K562 (cell line): Measurements from ENCODE around the gene TGFB1I1. TPM values are rescaled to one million over a fixed set of nuclear protein-coding genes. Genes with fewer than 3 reads are reported as not detected.

Source experiments
- ATF2 ChIP-seq: sonication (generic); formaldehyde crosslinking; IDR thresholded peaks from 2 replicates; pipeline ENCODE4 v1.8.1; 2022; ENCODE audit warnings: missing genetic modification reagents
- E2F8 ChIP-seq: fragments of 450-650 bp; IDR thresholded peaks from 2 replicates; pipeline ENCODE4 v1.7.1; 2018; ENCODE audit warnings: mild to moderate bottlenecking, low read depth; ENCODE audit not compliant: partially characterized antibody
- ETV1 ChIP-seq: fragments of 450-650 bp; conservative IDR thresholded peaks from 2 replicates; pipeline ENCODE4 v1.6.1; 2016; ENCODE audit warnings: missing genetic modification characterization, control low read depth, low read depth, missing compliant biosample characterization
- FOXJ3 ChIP-seq: sonication (generic); formaldehyde crosslinking; IDR thresholded peaks from 2 replicates; pipeline ENCODE4 v1.4.0; 2020; ENCODE audit warnings: mild to moderate bottlenecking, missing genetic modification reagents
- KAT7 ChIP-seq: sonication (generic); formaldehyde crosslinking; IDR thresholded peaks from 2 replicates; pipeline ENCODE4 v1.8.0; 2022; ENCODE audit warnings: missing genetic modification reagents, mild to moderate bottlenecking, borderline replicate concordance
- MAX ChIP-seq: sonication (generic); formaldehyde crosslinking; IDR thresholded peaks from 2 replicates; pipeline ENCODE4 v1.9.0; 2022; ENCODE audit warnings: mild to moderate bottlenecking, missing genetic modification reagents
- MBD2 ChIP-seq: sonication (generic); IDR thresholded peaks from 2 replicates; pipeline ENCODE4 v1.6.1; 2016; ENCODE audit warnings: low read depth, borderline replicate concordance
- MTA3 ChIP-seq: fragments of 450-650 bp; formaldehyde crosslinking; IDR thresholded peaks from 2 replicates; pipeline ENCODE4 v1.6.1; 2017; ENCODE audit warnings: mild to moderate bottlenecking, borderline replicate concordance
- NFIC ChIP-seq: fragments of 450-650 bp; IDR thresholded peaks from 2 replicates; pipeline ENCODE4 v1.6.1; 2017; ENCODE audit warnings: mild to moderate bottlenecking, inconsistent platforms
- NONO ChIP-seq, 2 experiments: fragments of 200-400 bp in 1 of 2; fragments of 450-650 bp in 1 of 2; formaldehyde crosslinking in 1 of 2; IDR thresholded peaks; 2 replicates each; pipeline ENCODE4 v1.6.1; 2017; ENCODE audit warnings: low read depth in 2 of 2, mild to moderate bottlenecking in 2 of 2, moderate library complexity in 2 of 2, low read length in 1 of 2
- PHF8 ChIP-seq: fragments of 200-600 bp; sonication (generic); IDR thresholded peaks from 2 replicates; pipeline ENCODE4 v1.6.1; 2012; ENCODE audit warnings: mixed run types, mild to moderate bottlenecking, inconsistent platforms, low read length, moderate library complexity, borderline replicate concordance
- POLR2B ChIP-seq: fragments of 450-650 bp; IDR thresholded peaks from 2 replicates; pipeline ENCODE4 v1.6.1; 2018; ENCODE audit warnings: low read depth; ENCODE audit not compliant: partially characterized antibody
- POLR2H ChIP-seq: IDR thresholded peaks from 2 replicates; pipeline ENCODE4 v1.6.1; 2016; ENCODE audit warnings: missing genetic modification characterization, low read depth, mild to moderate bottlenecking, control low read depth, missing compliant biosample characterization, moderate library complexity
- RBBP5 ChIP-seq: fragments of 200-600 bp; sonication (generic); IDR thresholded peaks from 2 replicates; pipeline ENCODE4 v1.6.1; 2012; ENCODE audit warnings: borderline replicate concordance, mild to moderate bottlenecking, low read length, control low read depth, inconsistent platforms; ENCODE audit not compliant: insufficient read depth, poor library complexity, severe bottlenecking
- SOX6 ChIP-seq: fragments of 450-650 bp; IDR thresholded peaks from 2 replicates; pipeline ENCODE4 v1.6.1; 2014; ENCODE audit warnings: mild to moderate bottlenecking
- SPI1 ChIP-seq: IDR thresholded peaks from 2 replicates; pipeline ENCODE4 v1.6.1; 2011; ENCODE audit warnings: low read depth, low read length, control low read depth, borderline replicate concordance
- TBL1XR1 ChIP-seq, 2 experiments: IDR thresholded peaks; 2 replicates each; pipeline ENCODE4 v1.6.1; 2012; ENCODE audit warnings: improper control_type of control experiment in 2 of 2, low read length in 2 of 2, mild to moderate bottlenecking in 1 of 2
- TEAD1 ChIP-seq, 2 experiments: fragments of 450-650 bp in 1 of 2; sonication (generic) in 1 of 2; formaldehyde crosslinking; IDR thresholded peaks; 2 replicates each; pipeline versions ENCODE4 v1.4.0 to v1.8.0; 2020 to 2022; ENCODE audit warnings: mild to moderate bottlenecking in 2 of 2, missing genetic modification reagents in 1 of 2
- THRAP3 ChIP-seq: fragments of 450-650 bp; IDR thresholded peaks from 2 replicates; pipeline ENCODE4 v1.6.1; 2016; ENCODE audit warnings: mild to moderate bottlenecking, inconsistent platforms, borderline replicate concordance
- ZNF165 ChIP-seq: fragments of 250-450 bp; sonication (Bioruptor Pico); IDR thresholded peaks from 2 replicates; pipeline ENCODE4 v1.4.0; 2020; ENCODE audit warnings: borderline replicate concordance
- ZNF174 ChIP-seq: fragments of 250-450 bp; sonication (Bioruptor Pico); IDR thresholded peaks from 2 replicates; pipeline ENCODE4 v1.4.0; 2020; ENCODE audit warnings: mild to moderate bottlenecking
- ZNF354B ChIP-seq: fragments of 250-450 bp; sonication (Bioruptor Pico); IDR thresholded peaks from 2 replicates; pipeline ENCODE4 v1.4.0; 2020
- ZNF511 ChIP-seq: sonication (generic); formaldehyde crosslinking; IDR thresholded peaks from 2 replicates; pipeline ENCODE4 v1.8.0; 2022; ENCODE audit warnings: mild to moderate bottlenecking, missing genetic modification reagents
- polyA plus RNA-seq, 8 experiments: library from polyadenylated mRNA; depleted of rRNA in 4 of 8; stranded (reverse) in 5 of 8; unstranded in 3 of 8; fragments of >200 nt; fragmentation: Nextera tagmentation in 2 of 8; fragmentation: Illumina TruSeq in 1 of 8; extraction: Ambion mirVana in 2 of 8; extraction: Trizol in 1 of 8; gene quantifications; 2 replicates each; pipeline versions ENCODE4 v1.2.1 to v1.2.3, GENCODE V29; 2011 to 2014; ENCODE audit warnings: inconsistent platforms in 1 of 8, missing spikeins in 1 of 8
- total RNA-seq, 7 experiments: library from RNA; depleted of rRNA in 6 of 7; stranded (reverse); fragments of >200 nt in 6 of 7; fragmentation: Illumina TruSeq in 2 of 7; extraction: Trizol in 2 of 7; gene quantifications; 2 replicates each; pipeline versions ENCODE4 v1.2.1 to v1.2.3, GENCODE V29; 2011 to 2021; ENCODE audit warnings: low replicate concordance in 1 of 7

The TGFB1I1 gene
- total and polyA plus RNA-seq, 9 of the 15 experiments (the other 6 are each of a cell fraction or from before 2014, with no cell fraction given): 0.04 to 0.91 (median 0.19) TPM

GRCh38 chr16:31458844-31459686 lies 12.9 kb upstream of the TGFB1I1 start, which contains the start of gene ARMC5 (continued):
- TF ChIP-seq NONO (IDR thresholded peaks at IDR 0.05; ENCODE audit: low read depth in 2 of 2, low read length in 1 of 2) (peak; percentile 32 to 38; a peak in 2 of 4 replicates), RBBP5 (peak; percentile 60), TBL1XR1 (IDR thresholded peaks at IDR 0.05; ENCODE audit: low read length in 2 of 2) (peak; percentile 26 to 77; a peak in 1 of 4 replicates), ZNF165 (no peak), NFIC (peak; percentile 40; the same call in 1 of the 2 replicates), PHF8 (peak; percentile 79), ZNF174 (CRISPR knock-in tag) (0 out of 2 replicates have a peak, but pooled peaks have one; percentile 15), E2F8 (peak; percentile 90), MBD2 (peak; percentile 71), KAT7 (CRISPR knock-in tag) (peak; percentile 75; the same call in 1 of the 2 replicates), THRAP3 (no peak), FOXJ3 (CRISPR knock-in tag) (no peak), SOX6 (peak; percentile 33; the same call in 1 of the 2 replicates), POLR2B (peak; percentile 84), MTA3 (peak; percentile 90), ZNF511 (0 out of 2 replicates have a peak, but pooled peaks have one; percentile 20), ATF2 (CRISPR knock-in tag) (no peak), ETV1 (tag) (peak; percentile 77), MAX (CRISPR knock-in tag) (peak; percentile 95), SPI1 (peak; percentile 89), TEAD1 (CRISPR knock-in tag; IDR thresholded peaks at IDR 0.05) (peak; percentile 16 to 63; a peak in 3 of 4 replicates), POLR2H (tag) (peak; percentile 90), ZNF354B (CRISPR knock-in tag) (peak; percentile 22; the same call in 1 of the 2 replicates)
